Mucosa of descending colon (tissue), 3 donors: ENCODE measurements around the gene BANF2. TPM values are rescaled to one million over a fixed set of nuclear protein-coding genes. Genes with fewer than 3 reads are reported as not detected.
"Not testable (repeated sequence)": the region's sequence is repeated elsewhere in the genome, so short reads cannot be mapped to it uniquely, and the experiment has no call there.

Source experiments
- ATAC-seq: fragments of 200-7000 bp; cut with Tn5 transposase; one replicate; pipeline ENCODE4 v1.9.1; 2020; ENCODE audit warnings: mild to moderate bottlenecking, moderate library complexity
- DNase-seq, 3 donors: peaks; one replicate each; pipeline ENCODE4 v3.0.0-alpha.2; 2020
- H3K36me3 ChIP-seq: fragments of 200-600 bp; one replicate; pipeline ENCODE4 v1.8.0; 2021; ENCODE audit warnings: low read depth, mild to moderate bottlenecking
- H3K4me1 ChIP-seq: fragments of 200-600 bp; one replicate; pipeline ENCODE4 v1.8.0; 2021; ENCODE audit warnings: low read depth, mild to moderate bottlenecking
- H3K4me3 ChIP-seq: fragments of 200-600 bp; one replicate; pipeline ENCODE4 v1.8.0; 2021; ENCODE audit warnings: mild to moderate bottlenecking
- H3K9me3 ChIP-seq: fragments of 200-600 bp; one replicate; pipeline ENCODE4 v1.8.0; 2021; ENCODE audit warnings: mild to moderate bottlenecking
- CTCF ChIP-seq: fragments of 200-600 bp; IDR thresholded peaks from one replicate; pipeline ENCODE4 v1.8.0; 2022; ENCODE audit warnings: antibody characterized with exemption, mild to moderate bottlenecking
- intact Hi-C, 2 donors: fragments of 100-400 bp; cut with DNase I in 1 of 2; cut with micrococcal nuclease in 1 of 2; formaldehyde crosslinking; loops; one replicate each; pipeline versions ENCODE4 v1.11.0 to v1.11.1; 2022; cut with DNase I, micrococcal nuclease
- total RNA-seq, 3 donors: library from RNA; stranded (reverse); fragmentation: NEBNext Ultra II Directional in 2 of 3; extraction: Animal tissue kit (Norgen Biotek cat#: 25700) in 2 of 3; gene quantifications; one replicate each; pipeline versions ENCODE4 v1.2.1 to v1.2.4, GENCODE V29; 2021 to 2023
- donor health status: DM: no; HTN: no; CAD: no; lungs with moderate emphysema.
- donor health status: DM: no; HTN: no; CAD: no.
- donor health status: DM: no; HTN: yes; CAD: no.

BANF2 gene
- total RNA-seq, 3 donors from 2014 or later, result not detected

GRCh38 chr20:17701826-17702225, 2.1 kb downstream of the BANF2 start:
- H3K9me3 ChIP-seq, result no peaks in the 10 kb centered on the region
- intact Hi-C loops, result no loop called here
- no peak overlapping the region for H3K4me3 ChIP-seq
- no peak for TF ChIP-seq CTCF
- DNase-seq (no peak), ATAC-seq (no peak)
- H3K36me3 ChIP-seq, result no peaks in the 10 kb centered on the region
- no peaks in the 10 kb centered on the region for H3K4me1 ChIP-seq

- H3K36me3 ChIP-seq, result no peaks in the 10 kb centered on the region
- H3K4me1 ChIP-seq, result no peaks in the 10 kb centered on the region
- no peak for TF ChIP-seq CTCF
- H3K4me3 ChIP-seq, result no peak overlapping the region
- DNase-seq (no peak), ATAC-seq (no peak)
- no peaks in the 10 kb centered on the region for H3K9me3 ChIP-seq
- intact Hi-C loops, result no loop called here
Measured at GRCh38 chr20:17704589-17705317, 5.0 kb downstream of the BANF2 start.

GRCh38 chr20:17705916-17706315, 6.2 kb downstream of the BANF2 start:
- ATAC-seq, result no peak
- no peak for TF ChIP-seq CTCF
- H3K4me3 ChIP-seq, result no peak overlapping the region
- no peaks in the 10 kb centered on the region for H3K9me3 ChIP-seq
- no peaks in the 10 kb centered on the region for H3K36me3 ChIP-seq
- intact Hi-C loops, result no loop called here
- peaks cover 6% of the 10 kb centered on the region for H3K4me1 ChIP-seq
- DNase-seq, result no peak

- DNase-seq (no peak), ATAC-seq (no peak)
- intact Hi-C loops, result no loop called here
- Histone ChIP-seq H3K9me3 (no peaks in the 10 kb centered on the region), H3K4me3 (no peak overlapping the region), H3K4me1 (peaks cover 6% of the 10 kb centered on the region), H3K36me3 (no peaks in the 10 kb centered on the region)
- no peak for TF ChIP-seq CTCF
Measured at GRCh38 chr20:17706632-17707031, 6.9 kb downstream of the BANF2 start.

- H3K4me1 ChIP-seq, intact Hi-C loops: not testable (repeated sequence)
Measured at GRCh38 chr20:17707951-17708350, 8.2 kb downstream of the BANF2 start.

GRCh38 chr20:17708675-17709360, 9.1 kb downstream of the BANF2 start:
- intact Hi-C loops, result no loop called here
- Histone ChIP-seq H3K36me3 (no peaks in the 10 kb centered on the region), H3K9me3 (no peaks in the 10 kb centered on the region), H3K4me3 (no peak overlapping the region), H3K4me1 (peaks cover 6% of the 10 kb centered on the region)
- TF ChIP-seq CTCF, result no peak
- DNase-seq (no peak), ATAC-seq (no peak)

More at GRCh38 chr20:17707951-17708350, 8.2 kb downstream of the BANF2 start:
- not testable (repeated sequence) for DNase-seq, H3K9me3 ChIP-seq, H3K4me3 ChIP-seq, ATAC-seq, H3K36me3 ChIP-seq
